22Rv1 (cell line): ENCODE data around the gene EMID1.

Source experiments
- ZFX ChIP-seq: fragments of 450-650 bp; IDR thresholded peaks from 2 replicates; pipeline ENCODE4 v1.6.1; 2017; ENCODE audit warnings: antibody characterized with exemption, borderline replicate concordance
- TF ChIP-seq, protein P1 (sequence below): fragments of 450-650 bp; IDR thresholded peaks from 2 replicates; pipeline ENCODE4 v1.5.1; 2017; ENCODE audit warnings: mild to moderate bottlenecking

DNA sequence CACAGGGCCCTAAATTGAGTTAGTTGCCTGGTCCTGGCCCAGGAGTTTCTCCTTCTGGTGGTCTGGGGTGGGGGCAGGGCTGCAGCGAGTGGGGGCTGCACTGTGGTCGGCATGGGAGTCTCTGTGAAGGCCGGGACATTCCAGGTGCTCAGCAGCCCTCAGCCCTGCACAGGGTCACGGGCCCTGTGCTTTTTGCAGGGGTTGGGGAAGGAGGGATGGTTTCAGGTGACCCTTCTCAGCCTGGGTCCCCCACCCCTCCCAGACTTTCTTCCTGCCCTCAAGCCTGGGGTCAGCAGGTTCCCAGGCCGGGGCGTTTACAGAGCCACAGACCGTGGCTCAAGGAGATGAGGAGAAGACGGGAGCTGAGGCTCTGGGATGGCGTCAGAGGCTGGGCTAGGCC lies 7.8 kb downstream of the EMID1 start:
- TF ChIP-seq, protein P1, sequence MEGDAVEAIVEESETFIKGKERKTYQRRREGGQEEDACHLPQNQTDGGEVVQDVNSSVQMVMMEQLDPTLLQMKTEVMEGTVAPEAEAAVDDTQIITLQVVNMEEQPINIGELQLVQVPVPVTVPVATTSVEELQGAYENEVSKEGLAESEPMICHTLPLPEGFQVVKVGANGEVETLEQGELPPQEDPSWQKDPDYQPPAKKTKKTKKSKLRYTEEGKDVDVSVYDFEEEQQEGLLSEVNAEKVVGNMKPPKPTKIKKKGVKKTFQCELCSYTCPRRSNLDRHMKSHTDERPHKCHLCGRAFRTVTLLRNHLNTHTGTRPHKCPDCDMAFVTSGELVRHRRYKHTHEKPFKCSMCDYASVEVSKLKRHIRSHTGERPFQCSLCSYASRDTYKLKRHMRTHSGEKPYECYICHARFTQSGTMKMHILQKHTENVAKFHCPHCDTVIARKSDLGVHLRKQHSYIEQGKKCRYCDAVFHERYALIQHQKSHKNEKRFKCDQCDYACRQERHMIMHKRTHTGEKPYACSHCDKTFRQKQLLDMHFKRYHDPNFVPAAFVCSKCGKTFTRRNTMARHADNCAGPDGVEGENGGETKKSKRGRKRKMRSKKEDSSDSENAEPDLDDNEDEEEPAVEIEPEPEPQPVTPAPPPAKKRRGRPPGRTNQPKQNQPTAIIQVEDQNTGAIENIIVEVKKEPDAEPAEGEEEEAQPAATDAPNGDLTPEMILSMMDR = no peak
- TF ChIP-seq ZFX = no peak
